Kidney glomerular epithelial cell (primary cell): Measurements from ENCODE around the gene HPS4.
"Not testable (repeated sequence)": the region's sequence is repeated elsewhere in the genome, so short reads cannot be mapped to it uniquely, and the experiment has no call there.

Experiments
- DNase-seq: peaks from one replicate; lab custom pipeline; 2025; lab: John Stamatoyannopoulos, UW

HPS4 gene

DNA sequence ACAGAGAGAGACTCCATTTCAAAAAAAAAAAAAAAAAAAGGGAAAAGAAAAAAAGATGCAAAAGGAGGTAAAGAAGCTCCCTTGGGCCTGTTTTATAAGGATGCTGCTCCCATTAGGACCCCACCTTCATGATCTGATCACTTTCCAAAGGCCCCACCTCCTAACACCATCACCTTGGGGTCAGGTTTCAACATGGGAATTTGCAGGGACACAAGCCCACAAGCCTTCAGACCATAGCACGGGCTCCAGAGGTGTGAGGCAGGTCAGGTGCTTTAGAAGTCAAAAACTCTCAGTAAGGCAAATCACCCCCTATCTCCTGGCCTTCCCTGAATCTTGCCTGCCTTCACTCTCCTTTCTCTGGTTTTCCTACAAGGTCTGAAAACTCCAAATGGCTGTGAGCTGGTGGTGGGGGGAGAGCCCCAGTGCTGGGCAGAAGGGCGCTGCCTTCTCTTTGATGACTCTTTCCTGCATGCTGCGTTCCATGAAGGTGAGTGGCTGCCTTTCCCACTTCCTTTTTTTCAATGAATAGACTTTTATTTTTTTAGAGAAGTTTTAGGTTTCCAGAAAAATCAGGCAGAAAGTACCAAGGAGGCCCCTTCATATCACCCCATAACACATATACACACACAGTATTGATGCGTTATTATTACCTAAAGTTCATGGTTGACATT lies 41.4 kb downstream of the HPS4 start:
- no peak for DNase-seq

DNA sequence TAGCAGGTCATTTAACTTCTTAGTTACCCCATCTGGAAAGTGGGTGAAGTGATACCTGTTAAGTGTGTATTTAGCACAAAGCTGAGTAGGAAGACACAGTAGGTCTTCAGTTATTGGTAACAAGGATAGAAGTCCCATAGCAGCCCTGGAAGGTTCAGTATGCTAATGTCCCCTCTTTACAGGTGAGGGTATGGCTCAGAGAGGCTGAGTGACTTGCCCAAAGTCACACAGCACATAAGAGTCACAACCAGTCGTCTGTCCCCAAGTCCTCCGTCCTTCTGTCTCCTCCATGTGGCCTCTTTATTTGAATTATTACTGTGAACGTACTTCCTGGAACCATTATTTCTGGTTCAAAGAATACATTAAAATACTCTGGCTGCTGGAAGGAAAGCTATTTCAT lies 44.0 kb downstream of the HPS4 start:
- DNase-seq, result no peak

DNA sequence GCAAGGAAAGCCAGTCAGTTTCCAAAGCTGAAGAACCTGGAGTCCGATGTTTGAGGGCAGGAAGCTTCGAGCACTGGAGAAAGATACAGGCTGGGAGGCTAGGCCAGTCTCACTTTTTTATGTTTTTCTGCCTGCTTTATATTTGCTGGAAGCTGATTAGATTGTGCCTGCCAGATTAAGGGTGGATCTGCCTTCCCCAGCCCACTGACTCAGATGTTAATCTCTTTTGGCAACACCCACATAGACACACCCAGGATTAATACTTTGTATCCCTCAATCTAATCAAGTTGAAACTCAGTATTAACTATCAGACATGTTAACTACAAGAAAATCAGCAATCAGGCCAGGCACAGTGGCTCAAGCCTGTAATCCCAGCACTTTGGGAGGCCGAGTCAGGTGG lies 44.8 kb downstream of the HPS4 start:
- DNase-seq, result not testable (repeated sequence)

DNA sequence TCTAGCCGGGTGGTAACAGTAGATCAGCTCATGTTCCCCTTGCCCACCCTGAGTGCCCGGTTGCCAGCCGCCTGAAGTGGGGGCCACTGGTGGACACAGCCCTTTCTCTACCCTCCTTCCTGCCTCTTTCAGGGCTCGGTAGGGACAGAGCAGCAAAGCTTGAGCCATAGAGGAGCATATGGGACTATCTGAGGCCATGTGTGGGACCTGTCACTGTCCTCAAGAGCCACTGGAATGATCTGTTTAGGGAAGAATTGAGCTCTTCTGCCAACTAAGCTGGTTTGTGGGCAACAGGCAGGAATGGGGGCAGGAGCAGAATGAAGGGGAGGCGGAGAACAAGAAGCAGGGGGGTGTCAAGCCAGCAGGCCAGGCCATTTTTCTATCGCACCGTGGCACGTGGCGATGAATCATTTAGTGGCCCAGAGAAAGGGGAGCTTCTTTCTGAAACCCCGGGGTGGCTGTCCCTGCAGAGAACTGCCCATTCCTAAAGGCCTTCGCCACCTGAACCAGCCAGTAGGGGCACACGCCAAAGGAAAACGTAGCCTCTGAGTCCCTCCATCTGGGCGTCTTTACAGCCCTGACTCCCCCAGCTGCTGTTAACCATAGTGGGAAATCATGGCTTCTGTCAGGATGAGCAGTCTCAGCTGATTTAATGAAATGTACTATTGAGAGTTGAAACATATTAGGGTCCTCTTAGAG lies 45.7 kb downstream of the HPS4 start:
- DNase-seq, result no peak

DNA sequence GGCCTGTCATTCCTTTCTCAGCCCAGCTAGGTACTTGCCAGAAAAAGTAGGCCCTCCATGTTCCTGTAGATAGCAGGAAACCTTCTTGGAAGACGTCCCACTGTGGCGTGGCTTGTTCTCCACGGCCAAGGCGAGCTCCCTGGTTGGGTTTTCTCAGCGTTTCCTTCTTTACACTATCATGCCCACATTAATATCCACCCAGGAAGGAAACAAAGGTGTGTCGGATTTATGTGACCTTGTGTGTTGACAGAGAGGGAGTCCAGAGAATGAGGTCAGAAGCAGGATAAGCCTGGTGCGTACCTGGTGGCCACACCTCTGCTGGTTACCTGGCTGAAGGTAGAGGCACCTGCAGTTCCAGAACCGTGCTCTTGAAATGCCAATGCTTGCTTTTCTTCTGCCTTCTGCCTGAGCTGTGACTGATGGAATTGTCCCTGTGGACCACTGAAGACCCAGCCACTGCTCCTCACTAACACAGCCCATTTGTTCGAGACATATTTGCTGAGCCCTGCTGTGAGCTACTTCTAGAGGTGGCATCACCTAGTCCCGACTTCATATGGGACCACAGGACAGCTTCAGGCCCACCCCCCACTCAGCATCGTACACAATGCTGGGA lies 46.6 kb downstream of the HPS4 start:
- DNase-seq, result no peak

DNA sequence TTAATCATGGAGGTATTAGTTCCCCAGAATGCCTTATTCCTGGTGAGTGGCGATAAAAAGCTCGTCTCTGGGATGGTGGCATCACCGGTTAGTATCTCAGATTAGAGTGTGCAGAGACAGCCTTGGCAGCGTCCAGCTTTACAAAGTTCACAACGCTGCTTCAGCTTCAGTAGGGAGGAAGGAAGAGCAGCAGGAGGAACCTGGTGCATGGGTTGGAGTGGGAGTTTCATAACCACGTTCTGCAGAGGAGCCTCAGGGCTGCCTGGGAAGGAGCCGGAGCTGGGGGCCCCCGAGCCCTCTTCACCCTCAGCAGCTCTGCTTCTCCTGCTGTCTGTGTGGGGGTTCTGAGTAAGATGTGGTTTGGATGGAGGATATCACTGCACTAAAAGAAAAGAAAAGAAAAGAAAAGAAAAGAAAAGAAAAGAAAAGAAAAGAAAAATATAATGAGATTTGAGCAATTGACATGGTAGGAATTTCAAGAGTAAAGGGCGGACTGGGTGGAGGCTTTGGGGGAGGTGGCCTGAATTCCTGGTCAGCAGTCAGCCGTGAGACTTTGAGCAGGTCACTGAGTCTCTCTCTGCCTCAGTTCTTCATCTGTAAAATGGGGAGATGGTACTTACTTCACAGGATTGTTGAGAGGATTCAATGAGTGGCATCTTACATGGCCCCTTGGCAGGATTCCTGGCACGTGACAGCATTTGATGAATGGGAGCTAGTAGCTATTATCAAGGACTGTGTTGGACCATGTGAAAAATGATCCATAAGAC lies 48.1 kb downstream of the HPS4 start:
- DNase-seq, result no peak

DNA sequence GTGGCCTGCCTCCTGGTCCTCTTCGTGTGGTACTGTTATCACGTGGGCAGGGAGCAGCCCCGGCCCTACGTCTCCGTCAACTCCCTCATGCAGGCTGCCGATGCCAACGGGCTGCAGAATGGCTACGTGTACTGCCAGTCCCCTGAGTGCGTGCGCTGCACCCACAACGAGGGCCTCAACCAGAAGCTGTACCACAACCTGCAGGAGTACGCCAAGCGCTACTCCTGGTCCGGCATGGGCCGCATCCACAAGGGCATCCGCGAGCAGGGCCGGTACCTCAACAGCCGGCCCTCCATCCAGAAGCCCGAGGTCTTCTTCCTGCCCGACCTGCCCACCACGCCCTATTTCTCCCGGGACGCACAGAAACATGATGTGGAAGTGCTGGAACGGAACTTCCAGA lies 49.8 kb downstream of the HPS4 start:
- no peak for DNase-seq

DNA sequence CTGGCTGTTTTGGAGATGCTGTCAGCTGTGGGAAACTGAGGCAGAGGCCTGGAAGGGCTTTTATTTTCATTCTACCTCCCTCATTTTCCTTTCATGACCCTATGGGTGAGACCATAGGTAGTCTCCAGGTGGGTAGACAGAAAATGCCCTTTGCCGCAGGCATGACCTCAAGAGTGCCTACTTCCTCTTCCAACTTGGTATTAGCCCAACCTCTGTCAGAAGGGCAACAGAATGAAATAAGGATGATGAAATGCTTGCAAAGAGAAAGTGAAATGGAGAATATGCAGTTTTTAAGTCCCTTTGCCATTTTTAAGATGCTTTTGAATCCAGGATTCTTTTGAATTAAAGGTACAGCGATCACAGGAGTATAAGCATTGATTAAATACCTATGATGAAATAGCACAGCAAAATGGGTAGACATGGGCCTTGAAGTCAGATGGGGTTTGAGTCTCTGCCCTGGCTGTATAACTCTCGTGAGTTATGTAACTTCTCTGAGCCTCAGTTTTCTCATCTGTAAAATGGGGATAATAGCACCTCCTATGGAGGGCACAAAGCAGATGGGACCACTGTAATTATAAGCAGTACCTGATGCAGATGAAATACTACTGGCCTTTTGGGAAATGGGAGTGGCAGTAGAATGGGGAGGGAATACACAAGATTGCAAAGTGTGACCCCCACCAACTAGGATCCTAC lies 50.8 kb downstream of the HPS4 start:
- DNase-seq, result no peak

DNA sequence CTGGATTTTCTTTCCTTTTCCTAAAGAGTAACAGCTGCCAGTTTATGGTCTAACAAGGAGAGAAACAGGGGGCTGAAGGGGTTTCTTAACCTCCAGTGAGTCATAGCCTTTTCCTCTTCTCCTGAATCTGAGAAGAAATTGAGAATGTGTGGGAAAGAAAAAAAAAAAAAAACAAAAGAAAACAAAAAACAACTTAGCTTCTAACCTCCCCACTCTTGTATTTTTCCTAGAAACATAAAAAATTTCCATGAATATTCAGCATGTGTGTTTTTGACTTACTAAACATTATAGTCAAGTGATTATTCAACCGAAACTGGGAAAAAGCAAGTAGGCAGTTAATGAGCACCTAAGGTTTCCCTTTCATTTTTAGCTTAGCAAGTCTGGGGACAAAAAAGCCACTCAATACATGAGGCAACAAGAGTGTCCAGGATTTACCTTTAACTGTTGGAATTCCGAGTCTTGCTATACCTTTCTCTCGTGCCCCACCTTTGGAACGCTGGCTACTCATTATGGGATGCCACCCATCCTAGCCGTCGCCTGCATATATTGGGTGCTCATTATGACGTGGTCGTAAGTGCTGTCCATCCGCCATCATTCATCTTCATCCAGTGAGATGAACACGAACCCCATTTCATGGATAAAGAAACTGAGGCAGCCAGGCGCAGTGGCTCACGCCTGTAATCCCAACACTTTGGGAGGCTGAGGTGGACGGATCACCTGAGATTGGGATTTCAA lies 52.2 kb downstream of the HPS4 start:
- no peak for DNase-seq

DNA sequence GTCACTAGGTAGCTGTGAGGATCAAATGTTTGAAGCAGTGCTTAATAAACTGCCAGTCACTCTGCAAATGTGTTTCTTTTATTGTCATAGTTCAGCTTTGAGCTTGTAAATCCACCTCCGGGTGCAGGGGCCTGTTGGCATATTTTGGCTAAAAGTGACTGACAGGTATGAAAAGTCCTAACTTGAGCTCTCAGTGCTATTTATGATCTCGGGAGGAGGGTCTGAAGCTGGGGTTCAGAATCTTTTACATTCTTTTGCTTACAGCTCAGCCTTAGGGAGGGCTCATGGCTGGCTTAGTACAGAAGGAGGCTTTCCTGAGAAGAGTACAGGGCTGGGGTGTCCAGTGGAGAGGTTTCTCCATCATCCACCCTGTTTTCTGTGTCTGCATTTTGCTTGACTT lies 53.0 kb downstream of the HPS4 start:
- no peak for DNase-seq

DNA sequence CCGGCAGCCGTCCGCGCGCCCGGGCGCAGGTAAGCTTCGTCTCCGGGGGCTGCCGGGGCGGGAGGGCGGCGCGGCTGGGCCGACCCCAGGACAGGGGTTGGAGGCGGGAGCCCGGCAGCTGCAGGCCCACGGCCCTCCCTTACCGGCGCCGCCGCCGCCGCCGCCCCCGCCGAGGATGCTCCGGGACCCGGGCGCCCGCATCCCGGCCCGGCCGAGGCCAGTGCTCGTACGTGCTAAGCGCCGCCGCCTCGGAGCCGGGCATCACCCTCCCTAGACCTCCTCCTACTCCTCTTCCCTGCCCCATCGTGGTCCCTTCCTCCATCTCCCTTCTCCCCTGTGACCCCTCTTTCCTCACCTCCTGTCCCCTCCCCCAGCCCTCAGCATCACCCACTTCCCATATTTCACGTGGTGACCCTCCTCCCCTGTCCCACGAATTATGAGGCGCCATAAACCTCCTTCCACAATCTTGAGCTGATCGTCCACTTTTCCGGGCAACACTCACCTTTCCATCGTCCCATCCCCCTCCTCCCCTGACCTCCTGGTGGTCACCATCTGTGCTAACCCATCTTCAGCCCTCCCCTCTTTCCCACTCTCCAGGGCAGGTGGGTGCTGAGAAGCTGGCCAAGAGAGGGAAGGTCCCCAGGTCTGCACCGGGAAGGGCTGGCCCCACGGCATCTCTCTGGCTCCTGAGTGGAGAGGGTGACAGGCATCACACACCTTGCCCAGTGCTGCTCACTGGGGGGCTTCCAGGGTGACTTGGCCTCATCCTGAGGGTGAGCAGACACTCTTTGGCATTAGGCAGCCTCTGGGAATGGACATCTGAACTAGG lies 53.9 kb downstream of the HPS4 start:
- no peak for DNase-seq

DNA sequence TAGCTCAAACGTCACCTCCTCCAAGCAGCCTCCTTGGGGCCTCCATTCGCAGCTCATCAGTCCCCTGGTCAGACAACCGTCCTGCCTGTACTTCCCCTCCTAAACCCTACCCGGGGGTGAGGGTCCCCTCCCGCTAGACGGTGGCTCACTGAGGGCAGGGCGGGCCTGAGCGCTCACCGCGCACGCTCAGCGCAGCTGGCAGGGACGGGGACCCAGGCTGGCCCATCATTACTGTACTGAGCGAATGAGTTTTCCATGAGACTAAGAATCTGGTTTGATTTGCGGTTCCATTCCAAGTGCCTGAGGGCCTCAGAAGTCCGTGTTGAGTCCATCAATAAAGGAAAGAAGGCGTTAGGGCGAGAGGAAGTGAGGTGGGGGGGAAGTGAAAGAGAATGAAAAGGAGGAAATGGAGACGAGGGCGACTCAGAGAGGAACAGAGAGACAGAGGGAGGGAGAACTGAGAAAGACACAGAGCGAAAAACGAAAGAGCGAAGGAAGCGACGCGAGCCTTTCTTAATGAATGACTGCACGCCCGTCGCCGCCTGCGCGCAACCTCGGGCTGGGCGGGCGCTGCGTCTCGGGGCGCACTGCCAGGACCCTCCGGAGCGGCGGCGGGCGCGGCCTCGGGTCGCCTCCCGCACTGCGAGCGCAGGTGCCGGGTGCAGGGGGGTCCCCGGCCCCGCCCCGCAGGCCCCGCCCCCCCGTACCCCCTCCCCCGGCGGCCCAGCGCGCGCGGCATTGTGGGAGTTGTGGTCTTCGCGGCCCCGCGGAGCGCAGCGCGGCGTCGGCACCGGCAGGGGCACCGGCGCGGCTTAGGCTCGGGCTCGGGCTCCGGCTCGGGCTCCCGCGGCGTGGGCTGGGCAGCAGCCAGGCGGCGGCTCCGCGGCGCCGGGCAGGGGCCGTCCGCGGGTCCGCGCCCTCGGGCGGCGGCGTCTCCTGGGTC lies 54.8 kb downstream of the HPS4 start, which contains the start of gene ASPHD2:
Gene ASPHD2 (plus strand): TSS at position 746 of the 943 bp plus-strand sequence. CDS start 4,356 bp downstream, outside the sequence.
- peak; percentile 61 for DNase-seq

DNA sequence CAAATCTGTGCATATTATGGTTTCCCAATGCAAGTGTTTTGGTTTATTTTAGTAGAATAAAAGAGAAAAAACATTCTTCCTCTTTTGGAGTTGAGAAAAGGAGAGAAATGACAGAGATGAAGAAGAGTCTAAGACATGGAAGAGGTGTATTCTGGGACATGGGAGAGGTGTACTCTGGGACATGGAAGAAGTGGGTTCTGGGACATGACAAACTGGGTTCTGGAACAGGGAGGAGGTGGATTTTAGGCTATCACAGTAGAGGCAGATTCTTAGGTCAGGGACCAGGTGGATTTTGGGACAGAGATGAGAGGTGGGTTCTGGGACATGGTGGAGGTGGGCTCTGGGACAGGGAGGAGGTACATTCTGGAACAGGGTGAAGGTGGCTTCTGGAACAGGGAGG lies 56.7 kb downstream of the HPS4 start:
- DNase-seq, result no peak

DNA sequence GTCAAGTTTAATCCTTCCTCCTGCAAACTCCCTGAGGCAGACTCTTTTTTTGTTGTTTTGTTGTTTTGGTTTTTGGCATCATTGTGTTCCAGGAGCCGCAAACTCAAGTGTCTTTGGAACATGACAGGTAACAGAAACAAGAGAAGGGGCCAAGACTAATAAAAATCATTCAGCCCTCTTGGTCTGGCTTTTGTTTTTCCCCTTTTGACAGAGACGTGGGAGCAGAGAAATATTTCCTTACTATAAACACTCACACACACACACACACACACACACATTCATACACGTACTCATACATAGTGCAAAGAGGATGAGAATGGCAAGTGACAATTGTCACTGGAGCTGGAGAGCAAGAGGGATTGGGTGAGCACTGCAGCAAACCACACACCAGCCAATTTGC lies 65.0 kb downstream of the HPS4 start:
- DNase-seq, result no peak

DNA sequence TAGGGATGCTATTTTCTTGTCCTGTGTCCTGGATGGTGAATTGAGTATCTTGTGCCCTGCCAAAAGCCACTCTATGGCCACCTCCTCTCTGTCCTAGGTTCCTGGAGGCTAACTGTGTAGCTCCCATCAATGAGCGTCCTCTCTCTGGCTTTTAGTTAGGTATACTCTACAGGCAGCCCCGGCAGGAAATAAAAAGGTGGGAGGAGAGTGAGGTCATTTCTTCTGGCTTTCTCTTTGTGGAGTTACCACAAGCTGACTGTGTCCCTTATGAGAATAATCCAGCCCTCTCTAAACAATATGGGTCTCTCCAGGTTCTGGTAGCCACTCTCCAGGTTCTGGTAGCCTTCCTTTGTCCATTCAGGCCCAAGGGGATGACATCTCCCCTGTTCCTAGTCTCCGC lies 66.2 kb downstream of the HPS4 start:
- no peak for DNase-seq

DNA sequence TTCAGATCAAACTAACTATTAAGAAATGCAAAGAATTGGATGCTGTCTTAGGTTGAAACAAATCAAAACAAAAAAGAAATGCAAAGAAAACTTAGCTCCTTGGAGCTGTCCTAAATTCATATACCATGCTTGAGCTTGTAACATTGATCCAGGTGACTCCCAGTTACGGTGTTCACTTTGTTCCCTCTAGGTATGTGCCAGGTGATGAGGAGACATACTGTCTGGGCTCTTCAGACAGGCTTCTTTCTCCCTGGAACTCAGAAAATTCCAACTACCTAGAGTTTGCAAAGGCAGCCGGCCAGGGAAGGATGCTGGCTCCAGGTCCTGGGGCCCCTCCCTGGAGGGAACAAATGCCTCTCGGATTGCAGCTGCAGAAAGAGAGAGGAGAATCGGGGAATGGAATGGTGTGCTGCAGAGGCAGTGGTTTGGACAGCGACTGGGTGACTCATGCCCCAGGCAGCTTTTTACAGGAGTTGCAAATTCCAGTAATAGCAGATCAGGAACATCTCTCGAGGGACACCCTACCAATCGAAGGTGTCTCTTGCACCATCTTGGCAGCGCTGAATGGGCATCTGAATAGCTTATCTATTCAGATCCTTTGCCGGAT lies 66.8 kb downstream of the HPS4 start:
- DNase-seq, result peak; percentile 60

DNA sequence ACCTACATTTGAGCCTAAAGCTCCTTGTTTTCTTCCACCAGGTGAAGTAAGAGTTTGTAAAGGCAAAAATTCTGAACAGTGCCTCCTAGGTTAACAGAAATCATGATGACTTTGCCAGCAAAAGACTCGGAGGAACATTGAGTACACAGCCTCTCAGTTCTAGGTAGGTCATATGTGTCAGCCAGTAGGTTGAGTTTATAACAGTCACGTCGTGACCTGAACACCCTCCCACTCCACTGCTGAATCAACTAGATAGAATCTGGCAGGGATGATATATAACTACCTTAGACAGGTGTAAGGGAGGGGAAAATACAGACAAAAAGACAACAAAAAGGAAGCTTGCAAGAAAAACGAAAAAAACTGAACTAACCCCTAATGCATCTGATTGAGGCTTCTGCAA lies 67.3 kb downstream of the HPS4 start:
- no peak for DNase-seq

DNA sequence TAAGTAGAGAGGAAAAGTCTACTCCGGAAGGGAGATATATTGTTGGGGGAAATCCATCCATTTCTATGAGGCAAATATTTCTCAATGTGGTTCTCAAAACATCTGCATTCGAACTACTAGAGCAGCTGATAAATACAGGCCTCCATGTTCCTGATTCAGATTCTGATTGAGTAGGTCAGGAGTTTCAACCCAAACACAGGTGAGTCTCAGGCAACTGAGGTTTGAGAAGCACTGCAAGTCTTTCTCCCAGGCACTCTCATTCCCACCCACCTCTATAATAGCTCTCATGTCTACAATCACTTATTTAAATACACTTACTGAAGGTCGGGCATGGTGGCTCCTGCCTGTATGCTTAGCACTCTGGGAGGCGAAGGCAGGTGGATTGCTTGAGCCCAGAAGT lies 69.2 kb downstream of the HPS4 start:
- no peak for DNase-seq

DNA sequence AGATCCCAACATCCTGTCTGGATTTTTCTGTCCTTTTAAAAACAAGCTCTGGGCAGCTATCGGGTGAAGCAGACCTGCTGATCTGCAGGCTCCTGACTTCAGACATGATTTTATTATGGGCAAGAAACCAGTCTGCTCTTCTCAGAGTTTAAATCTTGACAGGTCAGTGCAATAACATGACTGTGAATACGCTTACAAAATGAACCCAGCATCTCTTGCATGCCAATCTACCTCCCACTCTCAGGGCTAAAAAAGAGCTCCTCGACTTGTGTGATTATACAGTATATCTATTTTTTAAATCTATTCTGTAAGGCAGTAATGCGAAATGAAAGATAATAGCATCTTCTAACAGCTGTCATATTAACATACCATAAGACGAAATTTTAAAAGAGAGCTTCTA lies 73.2 kb downstream of the HPS4 start:
- DNase-seq, result no peak
